MCF 10A (cell line): Measurements from ENCODE around the gene RAD51B. TPM values are rescaled to one million over a fixed set of nuclear protein-coding genes. Genes with fewer than 3 reads are reported as not detected.

Experiments used
- BruUV-seq: library from RNA; stranded (reverse); fragments of 400-500 nt; replicated peaks from 2 replicates; lab custom pipeline; 2021; lab: Mats Ljungman, UMichigan
- CTCF ChIA-PET: fragments of 300-600 bp; sonication (Branson Sonifier 250); formaldehyde crosslinking; extraction: SDS; loops from one replicate; lab custom pipeline; 2021; ENCODE audit warnings: antibody characterized with exemption, inconsistent platforms; lab: Yijun Ruan, JAX
- POLR2A ChIA-PET: fragments of 300-600, 350-650 bp; sonication (Branson Sonifier 250); formaldehyde crosslinking; extraction: SDS; loops from one replicate; lab custom pipeline; 2020; ENCODE audit warnings: antibody characterized with exemption, inconsistent platforms; lab: Yijun Ruan, JAX
- DNase-seq: peaks from one replicate; pipeline ENCODE4 v3.0.0-alpha.2; 2018; ENCODE audit not compliant: unreplicated experiment
- H3K27ac Mint-ChIP-seq: one replicate; pipeline ENCODE4 v1.8.0; 2022; ENCODE audit warnings: mild to moderate bottlenecking, low read depth, mixed read lengths; ENCODE audit not compliant: unreplicated experiment
- H3K27me3 Mint-ChIP-seq: one replicate; pipeline ENCODE4 v1.8.0; 2022; ENCODE audit warnings: mixed read lengths; ENCODE audit not compliant: insufficient read depth, unreplicated experiment
- H3K36me3 Mint-ChIP-seq: one replicate; pipeline ENCODE4 v1.8.0; 2022; ENCODE audit warnings: mild to moderate bottlenecking, moderate library complexity, mixed read lengths; ENCODE audit not compliant: insufficient read depth, unreplicated experiment
- H3K4me1 Mint-ChIP-seq: one replicate; pipeline ENCODE4 v1.8.0; 2022; ENCODE audit warnings: mixed read lengths; ENCODE audit not compliant: insufficient read depth, unreplicated experiment
- H3K4me3 Mint-ChIP-seq: one replicate; pipeline ENCODE4 v1.8.0; 2022; ENCODE audit warnings: mild to moderate bottlenecking, moderate library complexity, mixed read lengths; ENCODE audit not compliant: unreplicated experiment
- H3K9me3 Mint-ChIP-seq: one replicate; pipeline ENCODE4 v1.8.0; 2022; ENCODE audit warnings: mixed read lengths; ENCODE audit not compliant: unreplicated experiment
- intact Hi-C: fragments of 100-400 bp; cut with micrococcal nuclease; formaldehyde crosslinking; loops from 2 replicates; pipeline ENCODE4 v1.14.1; 2022
- total RNA-seq: library from RNA; stranded (reverse); gene quantifications from 2 replicates; pipeline ENCODE4 v1.2.3, GENCODE V29; 2022
- TF ChIP-seq, protein P1 (sequence below): fragments of 200-600 bp; IDR thresholded peaks from one replicate; pipeline ENCODE4 v1.8.0; 2022; ENCODE audit warnings: antibody characterized with exemption, mild to moderate bottlenecking; ENCODE audit not compliant: unreplicated experiment

Gene RAD51B
- total RNA-seq, 1 experiment from 2014 or later = 14.6 TPM

DNA sequence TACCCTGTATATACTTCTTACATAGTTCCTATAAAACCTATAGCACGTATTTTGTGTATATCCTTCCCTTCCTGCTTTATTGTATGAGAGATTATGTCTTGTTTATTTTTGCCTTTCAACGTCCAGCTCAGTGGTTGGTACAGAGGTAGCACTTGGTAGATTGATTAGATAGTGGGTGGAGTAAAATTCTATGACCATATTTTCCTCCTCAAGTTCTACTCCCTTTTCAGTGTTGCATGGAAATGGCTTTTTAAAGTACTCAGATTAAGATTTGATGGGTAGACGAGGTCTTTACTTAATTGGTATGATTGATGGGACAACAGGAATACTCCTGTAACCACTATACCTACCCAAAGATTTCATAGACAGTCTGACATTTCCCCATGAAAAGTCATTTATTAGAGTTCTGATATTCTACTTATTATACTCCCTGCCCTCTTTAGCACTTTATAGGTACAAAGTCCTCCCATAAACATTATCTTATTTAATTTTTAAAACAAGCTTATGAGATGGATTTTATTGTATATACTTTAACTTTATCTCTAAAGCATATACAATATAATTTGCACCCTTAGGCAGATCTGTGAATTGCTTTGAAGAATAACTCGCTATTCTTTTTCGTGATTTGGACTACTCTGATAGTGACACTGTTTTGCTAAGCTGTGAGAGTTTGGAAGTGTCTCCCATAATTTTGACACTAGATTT, 348.0 kb downstream of the RAD51B start:
- no peak overlapping the region for H3K27ac Mint-ChIP-seq
- BruUV-seq = no TSS peak
- TF ChIP-seq, protein P1, sequence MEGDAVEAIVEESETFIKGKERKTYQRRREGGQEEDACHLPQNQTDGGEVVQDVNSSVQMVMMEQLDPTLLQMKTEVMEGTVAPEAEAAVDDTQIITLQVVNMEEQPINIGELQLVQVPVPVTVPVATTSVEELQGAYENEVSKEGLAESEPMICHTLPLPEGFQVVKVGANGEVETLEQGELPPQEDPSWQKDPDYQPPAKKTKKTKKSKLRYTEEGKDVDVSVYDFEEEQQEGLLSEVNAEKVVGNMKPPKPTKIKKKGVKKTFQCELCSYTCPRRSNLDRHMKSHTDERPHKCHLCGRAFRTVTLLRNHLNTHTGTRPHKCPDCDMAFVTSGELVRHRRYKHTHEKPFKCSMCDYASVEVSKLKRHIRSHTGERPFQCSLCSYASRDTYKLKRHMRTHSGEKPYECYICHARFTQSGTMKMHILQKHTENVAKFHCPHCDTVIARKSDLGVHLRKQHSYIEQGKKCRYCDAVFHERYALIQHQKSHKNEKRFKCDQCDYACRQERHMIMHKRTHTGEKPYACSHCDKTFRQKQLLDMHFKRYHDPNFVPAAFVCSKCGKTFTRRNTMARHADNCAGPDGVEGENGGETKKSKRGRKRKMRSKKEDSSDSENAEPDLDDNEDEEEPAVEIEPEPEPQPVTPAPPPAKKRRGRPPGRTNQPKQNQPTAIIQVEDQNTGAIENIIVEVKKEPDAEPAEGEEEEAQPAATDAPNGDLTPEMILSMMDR = no peak
- H3K27me3 Mint-ChIP-seq = no peaks in the 10 kb centered on the region
- H3K36me3 Mint-ChIP-seq = no peaks in the 10 kb centered on the region
- ChIA-PET CTCF (interaction anchor here (0.6 to 1.0 kb wide), 2 partner anchors 24 to 81 kb away, joined by 3 to 5 read pairs; no protein-coding TSS in a partner anchor), POLR2A (interaction anchor here (0.6 to 0.7 kb wide), 4 partner anchors 26 to 197 kb away, joined by 3 to 4 read pairs (median 3); no protein-coding TSS in a partner anchor)
- H3K4me3 Mint-ChIP-seq = no peak overlapping the region
- no peaks in the 10 kb centered on the region for H3K4me1 Mint-ChIP-seq
- intact Hi-C loops = no loop called here
- no peaks in the 10 kb centered on the region for H3K9me3 Mint-ChIP-seq
- no peak for DNase-seq

DNA sequence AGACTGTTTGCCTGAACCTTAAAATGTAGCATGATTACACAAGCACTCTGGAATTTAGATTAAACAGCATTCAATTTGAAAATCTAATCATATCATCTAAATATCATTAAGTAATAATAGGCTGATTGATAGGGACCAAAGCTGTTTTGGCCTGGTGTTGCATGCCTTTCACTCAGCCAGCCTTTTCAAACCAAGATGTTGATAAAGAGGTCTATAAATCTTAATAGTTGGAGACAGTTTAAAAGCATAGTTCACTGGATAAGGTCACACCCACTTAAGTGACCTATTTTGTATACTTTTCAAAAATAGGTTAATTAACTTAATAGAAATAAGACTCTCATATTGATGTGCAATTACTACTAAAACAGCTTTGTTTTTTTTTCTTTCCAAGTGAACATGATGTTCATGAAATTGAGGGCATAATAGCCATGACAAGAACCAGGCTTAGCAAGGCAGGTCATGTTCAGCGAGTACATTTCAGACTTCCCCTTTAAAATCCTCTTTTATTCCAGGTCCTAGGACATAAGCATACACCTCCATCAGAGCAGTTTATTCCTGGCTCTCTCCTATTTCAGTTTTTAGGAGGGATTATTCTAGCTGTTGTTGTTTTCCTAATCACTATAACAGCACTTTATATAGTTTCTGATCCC, 349.0 kb downstream of the RAD51B start:
- Mint-ChIP-seq H3K4me1 (no peaks in the 10 kb centered on the region), H3K27me3 (no peaks in the 10 kb centered on the region), H3K36me3 (no peaks in the 10 kb centered on the region), H3K9me3 (no peaks in the 10 kb centered on the region), H3K4me3 (no peak overlapping the region), H3K27ac (no peak overlapping the region)
- no peak for DNase-seq
- no TSS peak for BruUV-seq
- TF ChIP-seq, protein P1 = no peak
- POLR2A ChIA-PET = interaction anchor here (0.7 to 1.5 kb wide), 3 partner anchors 25 to 74 kb away, joined by 3 read pairs; no protein-coding TSS in a partner anchor
- intact Hi-C loops = no loop called here
- CTCF ChIA-PET = interaction anchor here (1.0 kb wide), 1 partner anchor 23 kb away, joined by 5 read pairs; no protein-coding TSS in a partner anchor

DNA sequence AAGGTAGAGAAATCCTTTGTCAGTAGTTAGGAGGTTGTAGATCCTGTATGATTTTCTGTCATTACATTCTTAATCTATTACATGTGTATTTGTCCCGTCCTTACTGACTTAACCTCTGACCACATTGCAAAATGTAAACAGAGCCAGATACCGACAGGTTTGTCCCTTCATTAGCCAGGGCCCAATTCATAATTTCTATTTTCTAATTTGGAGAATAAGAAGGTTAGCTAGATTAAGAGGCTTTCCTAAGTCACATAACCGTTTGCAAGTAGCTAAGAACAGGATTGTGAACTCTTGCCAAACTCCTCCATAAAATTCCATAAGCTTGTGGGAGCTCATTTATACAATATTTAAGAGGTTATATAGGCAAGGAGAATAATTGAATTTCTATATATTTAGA, 352.6 kb downstream of the RAD51B start:
- CTCF ChIA-PET = no interaction called here
- TF ChIP-seq, protein P1 = no peak

DNA sequence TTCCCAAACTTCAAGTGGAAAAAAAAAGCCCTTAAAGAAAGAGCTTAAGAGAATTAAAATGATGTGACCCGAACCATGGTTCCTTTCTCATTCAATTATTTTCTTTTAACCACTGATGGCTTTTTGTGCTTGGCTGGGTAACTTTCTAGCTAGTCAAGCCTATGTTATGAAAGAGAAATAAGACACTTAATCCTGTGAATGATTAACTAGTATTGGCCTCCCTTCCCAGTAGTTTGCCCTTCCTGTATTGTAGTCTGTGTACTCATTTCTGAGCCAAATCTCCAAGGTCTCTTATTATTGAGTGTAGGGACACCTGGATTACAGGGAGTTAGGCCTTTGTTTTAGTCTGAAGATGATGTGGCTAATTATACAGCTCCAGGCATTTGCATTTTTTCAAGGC, 353.0 kb downstream of the RAD51B start:
- H3K9me3 Mint-ChIP-seq = no peaks in the 10 kb centered on the region
- BruUV-seq = no TSS peak
- TF ChIP-seq, protein P1 = no peak
- ChIA-PET POLR2A (interaction anchor here (0.6 to 1.7 kb wide), 4 partner anchors 8 to 75 kb away, joined by 3 to 4 read pairs (median 4); no protein-coding TSS in a partner anchor), CTCF (no interaction called here)
- no peaks in the 10 kb centered on the region for H3K4me1 Mint-ChIP-seq
- no peaks in the 10 kb centered on the region for H3K36me3 Mint-ChIP-seq
- no peak overlapping the region for H3K27ac Mint-ChIP-seq
- intact Hi-C loops = no loop called here
- no peak for DNase-seq
- H3K4me3 Mint-ChIP-seq = no peak overlapping the region
- H3K27me3 Mint-ChIP-seq = no peaks in the 10 kb centered on the region

More for the DNA sequence above, 352.6 kb downstream of the RAD51B start:
- no peak for DNase-seq
- Mint-ChIP-seq H3K4me3 (no peak overlapping the region), H3K27ac (peak overlapping the region; percentile 59), H3K27me3 (no peaks in the 10 kb centered on the region), H3K4me1 (no peaks in the 10 kb centered on the region), H3K9me3 (no peaks in the 10 kb centered on the region), H3K36me3 (no peaks in the 10 kb centered on the region)
- BruUV-seq = no TSS peak
- POLR2A ChIA-PET = interaction anchor here (1.3 to 1.7 kb wide), 3 partner anchors 8 to 39 kb away, joined by 3 to 4 read pairs (median 4); no protein-coding TSS in a partner anchor
- intact Hi-C loops = no loop called here
